OCI-LY3 (cell line): ENCODE results near the gene BMPR2.

ENCODE experiments used
- H2AFZ ChIP-seq: fragments of 200-600, 300-600 bp; shearing (Covaris generic); 2 replicates; pipeline ENCODE4 v1.6.0; 2014; ENCODE audit warnings: antibody characterized with exemption, low read depth, low read length
- H3K27ac ChIP-seq: fragments of 200-600, 300-600 bp; sonication (generic); 2 replicates; pipeline ENCODE4 v1.5.1; 2014; ENCODE audit warnings: mild to moderate bottlenecking, low read length, moderate library complexity, mixed read lengths
- H3K27me3 ChIP-seq: fragments of 200-600, 300-600 bp; sonication (generic); 2 replicates; pipeline ENCODE4 v1.6.1; 2014; ENCODE audit warnings: low read depth, low read length, mixed read lengths
- H3K36me3 ChIP-seq: fragments of 200-600, 300-600 bp; sonication (generic); replicated peaks from 2 replicates; pipeline ENCODE3; 2014; ENCODE audit warnings: low read depth, low read length, mixed read lengths
- H3K4me1 ChIP-seq: fragments of 300-600, 200-600 bp; sonication (generic); 2 replicates; pipeline ENCODE4 v1.6.1; 2014; ENCODE audit warnings: low read length, mixed read lengths
- H3K4me2 ChIP-seq: fragments of 200-600, 300-600 bp; sonication (generic); 2 replicates; pipeline ENCODE4 v1.6.1; 2014; ENCODE audit warnings: low read length, mixed read lengths
- H3K4me3 ChIP-seq: fragments of 300-600, 200-600 bp; sonication (generic); 2 replicates; pipeline ENCODE4 v1.5.1; 2014; ENCODE audit warnings: antibody characterized with exemption, mild to moderate bottlenecking, low read length, moderate library complexity
- H3K79me2 ChIP-seq: fragments of 300-600, 200-600 bp; shearing (Covaris generic); 2 replicates; pipeline ENCODE4 v1.6.1; 2014; ENCODE audit warnings: mild to moderate bottlenecking, low read length, mixed read lengths
- H3K9ac ChIP-seq: fragments of 300-600, 200-600 bp; shearing (Covaris generic); 2 replicates; pipeline ENCODE4 v1.6.0; 2014; ENCODE audit warnings: mild to moderate bottlenecking, low read length, moderate library complexity
- H3K9me3 ChIP-seq: fragments of 200-600, 300-600 bp; shearing (Covaris generic); 2 replicates; pipeline ENCODE4 v1.6.1; 2014; ENCODE audit warnings: low read length, mixed read lengths; ENCODE audit not compliant: insufficient read depth
- H4K20me1 ChIP-seq: fragments of 200-600, 300-600 bp; sonication (generic); 2 replicates; pipeline ENCODE4 v1.6.1; 2016; ENCODE audit warnings: low read length, mixed read lengths; ENCODE audit not compliant: insufficient read depth
- EZH2phosphoT487 ChIP-seq: fragments of 200-600 bp; shearing (Covaris generic); IDR thresholded peaks from 2 replicates; pipeline ENCODE4 v1.6.1; 2018; ENCODE audit warnings: antibody characterized with exemption, mixed run types, low read depth
- TF ChIP-seq, protein P1 (sequence below): fragments of 200-600, 300-600 bp; sonication (generic); IDR thresholded peaks from 2 replicates; pipeline ENCODE4 v1.5.1; 2014; ENCODE audit warnings: antibody characterized with exemption, low read length, low read depth

Gene BMPR2

DNA sequence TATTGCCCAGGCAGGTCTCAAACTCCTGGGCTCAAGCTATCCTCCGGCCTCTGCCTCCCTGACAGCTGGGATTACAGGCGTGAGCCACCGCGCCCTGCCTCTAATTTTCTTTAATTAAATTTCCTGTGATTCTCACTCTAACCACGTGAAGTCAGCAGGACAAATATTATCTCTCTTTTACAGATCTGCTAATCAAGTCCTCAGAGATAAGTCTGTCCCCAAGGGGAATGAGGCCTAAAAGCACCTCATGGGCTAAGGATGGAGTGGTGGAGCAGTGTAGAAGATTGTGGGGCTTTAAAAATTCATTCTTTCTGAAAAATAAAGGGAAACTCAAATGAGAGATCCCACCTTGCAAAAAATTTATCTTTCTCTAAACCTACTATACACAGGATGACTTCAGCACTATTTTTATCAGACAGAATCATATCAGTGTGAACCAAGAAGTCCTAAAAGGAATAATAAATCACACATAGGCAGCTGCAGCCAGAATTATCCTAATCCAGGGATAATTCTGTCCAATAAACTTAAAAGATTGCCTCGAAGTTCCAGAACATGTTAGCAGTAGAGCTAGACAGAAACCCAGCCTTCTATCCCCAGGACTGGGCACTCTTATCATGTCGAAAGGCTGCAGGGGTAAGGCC is 38.3 kb upstream of the BMPR2 start:
- H2AFZ ChIP-seq = no peak overlapping the region
- H3K4me3 ChIP-seq = no peak overlapping the region
- H3K36me3 ChIP-seq = no peaks in the 10 kb centered on the region
- no peaks in the 10 kb centered on the region for H3K79me2 ChIP-seq
- no peak overlapping the region for H3K27ac ChIP-seq
- no peaks in the 10 kb centered on the region for H3K27me3 ChIP-seq
- no peak overlapping the region for H3K9ac ChIP-seq
- no peak overlapping the region for H3K4me2 ChIP-seq
- H4K20me1 ChIP-seq = no peaks in the 10 kb centered on the region
- no peaks in the 10 kb centered on the region for H3K4me1 ChIP-seq
- TF ChIP-seq, protein P1, sequence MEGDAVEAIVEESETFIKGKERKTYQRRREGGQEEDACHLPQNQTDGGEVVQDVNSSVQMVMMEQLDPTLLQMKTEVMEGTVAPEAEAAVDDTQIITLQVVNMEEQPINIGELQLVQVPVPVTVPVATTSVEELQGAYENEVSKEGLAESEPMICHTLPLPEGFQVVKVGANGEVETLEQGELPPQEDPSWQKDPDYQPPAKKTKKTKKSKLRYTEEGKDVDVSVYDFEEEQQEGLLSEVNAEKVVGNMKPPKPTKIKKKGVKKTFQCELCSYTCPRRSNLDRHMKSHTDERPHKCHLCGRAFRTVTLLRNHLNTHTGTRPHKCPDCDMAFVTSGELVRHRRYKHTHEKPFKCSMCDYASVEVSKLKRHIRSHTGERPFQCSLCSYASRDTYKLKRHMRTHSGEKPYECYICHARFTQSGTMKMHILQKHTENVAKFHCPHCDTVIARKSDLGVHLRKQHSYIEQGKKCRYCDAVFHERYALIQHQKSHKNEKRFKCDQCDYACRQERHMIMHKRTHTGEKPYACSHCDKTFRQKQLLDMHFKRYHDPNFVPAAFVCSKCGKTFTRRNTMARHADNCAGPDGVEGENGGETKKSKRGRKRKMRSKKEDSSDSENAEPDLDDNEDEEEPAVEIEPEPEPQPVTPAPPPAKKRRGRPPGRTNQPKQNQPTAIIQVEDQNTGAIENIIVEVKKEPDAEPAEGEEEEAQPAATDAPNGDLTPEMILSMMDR = no peak
- no peak for TF ChIP-seq EZH2phosphoT487
- no peaks in the 10 kb centered on the region for H3K9me3 ChIP-seq

DNA sequence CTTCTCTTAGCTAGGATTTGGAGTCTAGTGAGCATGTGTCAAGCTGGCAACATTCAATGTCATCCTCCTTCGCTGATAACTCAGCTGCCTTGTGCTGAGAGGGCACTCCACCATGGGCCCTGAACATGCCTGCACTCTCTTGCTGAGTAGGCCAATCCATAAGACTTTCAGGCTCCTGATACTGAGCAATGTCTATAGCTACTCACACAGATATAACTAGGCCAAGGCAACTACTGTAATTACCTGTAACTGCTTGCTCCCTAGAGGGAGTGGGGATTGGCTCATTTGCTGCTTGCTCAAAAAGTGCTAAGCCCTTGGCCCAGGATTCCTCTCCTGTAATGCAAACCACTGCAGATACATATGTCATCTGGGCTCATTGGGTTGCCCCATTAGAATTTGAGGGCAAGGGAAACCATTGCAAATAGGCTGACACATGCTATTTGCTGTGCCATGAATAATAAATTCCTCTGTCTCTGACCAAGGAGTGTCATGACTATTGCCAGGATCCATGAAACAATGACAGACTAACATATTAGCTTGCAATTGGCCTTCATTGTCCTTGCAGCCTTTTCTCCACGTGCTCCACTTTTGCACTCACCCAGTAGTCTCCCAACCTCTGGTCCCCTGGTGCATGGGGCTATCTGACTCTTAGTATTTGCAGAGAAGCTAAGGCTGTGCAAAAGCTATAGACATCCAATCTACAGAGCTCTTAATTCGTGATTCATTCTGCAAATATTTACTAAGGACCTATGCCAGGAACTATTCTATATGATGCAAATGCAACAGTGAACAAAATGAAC is 36.9 kb upstream of the BMPR2 start:
- Histone ChIP-seq H4K20me1 (no peaks in the 10 kb centered on the region), H3K4me1 (no peaks in the 10 kb centered on the region), H3K27me3 (no peaks in the 10 kb centered on the region), H3K27ac (no peak overlapping the region), H3K4me2 (no peak overlapping the region), H3K79me2 (no peaks in the 10 kb centered on the region), H3K36me3 (no peaks in the 10 kb centered on the region), H3K9ac (no peak overlapping the region), H3K9me3 (no peaks in the 10 kb centered on the region), H2AFZ (no peak overlapping the region), H3K4me3 (no peak overlapping the region)
- no peak for TF ChIP-seq EZH2phosphoT487
- TF ChIP-seq, protein P1 = no peak

DNA sequence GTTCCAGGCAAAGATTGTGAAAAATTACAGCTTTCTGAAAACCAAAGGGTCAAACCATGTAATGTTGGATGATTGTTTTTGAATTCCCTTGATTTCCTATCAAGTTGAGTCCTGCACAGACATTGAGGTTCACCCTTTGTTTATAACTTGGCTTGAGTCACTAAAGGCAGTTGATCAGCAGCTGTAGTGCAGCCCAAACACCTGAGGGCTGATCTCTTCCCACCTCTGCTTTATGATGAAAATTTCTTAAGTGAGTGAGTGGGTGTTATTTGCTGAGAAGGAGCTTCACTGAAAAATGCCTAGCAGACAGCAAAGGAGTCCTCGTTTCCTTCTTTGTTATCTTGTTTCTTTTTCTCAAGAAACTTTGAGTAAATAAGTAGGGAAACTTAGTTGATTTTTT is 31.9 kb upstream of the BMPR2 start:
- no peaks in the 10 kb centered on the region for H4K20me1 ChIP-seq
- no peak overlapping the region for H3K4me3 ChIP-seq
- no peak overlapping the region for H3K9ac ChIP-seq
- H3K4me1 ChIP-seq = no peaks in the 10 kb centered on the region
- H3K79me2 ChIP-seq = no peaks in the 10 kb centered on the region
- H3K36me3 ChIP-seq = no peaks in the 10 kb centered on the region
- H2AFZ ChIP-seq = no peak overlapping the region
- no peaks in the 10 kb centered on the region for H3K9me3 ChIP-seq
- no peak overlapping the region for H3K27ac ChIP-seq
- TF ChIP-seq, protein P1 = no peak
- no peak for TF ChIP-seq EZH2phosphoT487
- no peak overlapping the region for H3K4me2 ChIP-seq
- H3K27me3 ChIP-seq = no peaks in the 10 kb centered on the region

DNA sequence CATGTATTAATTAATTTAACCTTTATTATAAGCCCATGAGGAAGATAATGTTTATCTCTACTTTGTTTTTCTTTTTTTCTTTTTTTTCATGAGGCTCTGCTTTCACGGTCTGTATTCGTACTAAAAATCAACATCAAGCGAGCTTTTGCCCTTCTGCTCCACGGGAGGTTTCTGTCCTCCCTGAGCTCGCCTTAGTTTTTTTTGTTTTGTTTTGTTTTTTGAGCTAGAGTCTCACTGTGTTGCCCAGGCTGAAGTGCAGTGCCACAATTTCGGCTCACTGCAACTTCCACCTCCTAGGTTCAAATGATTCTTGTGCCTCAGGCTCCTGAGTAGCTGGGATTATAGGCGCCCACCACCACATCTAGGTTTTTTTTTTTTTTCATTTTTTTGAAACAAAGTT is 29.9 kb upstream of the BMPR2 start:
- Histone ChIP-seq H4K20me1 (no peaks in the 10 kb centered on the region), H3K4me1 (no peaks in the 10 kb centered on the region), H3K27me3 (no peaks in the 10 kb centered on the region), H3K79me2 (no peaks in the 10 kb centered on the region), H3K4me3 (no peak overlapping the region), H3K4me2 (no peak overlapping the region), H3K9me3 (no peaks in the 10 kb centered on the region), H3K27ac (no peak overlapping the region), H3K9ac (no peak overlapping the region), H3K36me3 (no peaks in the 10 kb centered on the region), H2AFZ (no peak overlapping the region)
- no peak for TF ChIP-seq EZH2phosphoT487
- TF ChIP-seq, protein P1 = no peak
